Erythroblast (primary cell): ENCODE data around the gene EGFR.

Experiments used
- GATA1 ChIP-seq: IDR thresholded peaks from 2 replicates; pipeline ENCODE4 v1.6.1; 2011; ENCODE audit warnings: low read depth, mild to moderate bottlenecking, control low read depth, low read length, moderate library complexity
- POLR2A ChIP-seq: IDR thresholded peaks from 2 replicates; pipeline ENCODE4 v1.6.1; 2011; ENCODE audit warnings: mild to moderate bottlenecking, low read length

DNA sequence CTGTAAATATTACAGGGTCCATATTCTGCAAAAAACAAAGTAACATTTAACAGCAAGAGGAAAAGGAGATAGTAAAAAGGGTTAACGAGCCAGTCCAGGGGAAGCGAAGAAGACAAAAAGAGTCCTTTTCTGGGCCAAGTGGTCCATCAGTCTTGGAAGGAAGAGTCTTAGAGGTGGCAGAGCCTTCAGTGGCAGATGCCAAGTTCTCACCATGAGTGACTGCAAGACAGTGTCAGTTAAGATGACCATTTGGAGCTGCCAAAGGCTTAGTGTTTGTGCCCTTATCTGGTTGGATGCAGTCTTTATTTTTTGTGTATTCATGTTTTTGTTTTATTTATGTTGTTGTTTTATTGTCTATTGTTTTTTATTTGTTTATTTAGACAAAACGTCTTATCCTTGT is 220.6 kb downstream of the EGFR start:
- TF ChIP-seq POLR2A, result no peak
- TF ChIP-seq GATA1, result no peak
